Peyer's patch (tissue), 4 donors: ENCODE results near the gene DUS2.

Experiments used
- CTCF ChIP-seq, 6 experiments: fragments of 450-650 bp in 4 of 6; fragments of 200-600 bp in 2 of 6; sonication (generic) in 1 of 6; IDR thresholded peaks; one replicate each; pipeline ENCODE4 v1.5.1; 2017 to 2019; ENCODE audit warnings: antibody characterized with exemption in 6 of 6, mild to moderate bottlenecking in 3 of 6, moderate library complexity in 1 of 6
- POLR2A ChIP-seq, 2 donors: fragments of 450-650 bp; IDR thresholded peaks; one replicate each; pipeline ENCODE4 v1.5.1; 2017; ENCODE audit warnings: antibody characterized with exemption in 2 of 2, mild to moderate bottlenecking in 2 of 2, moderate library complexity in 2 of 2

DNA sequence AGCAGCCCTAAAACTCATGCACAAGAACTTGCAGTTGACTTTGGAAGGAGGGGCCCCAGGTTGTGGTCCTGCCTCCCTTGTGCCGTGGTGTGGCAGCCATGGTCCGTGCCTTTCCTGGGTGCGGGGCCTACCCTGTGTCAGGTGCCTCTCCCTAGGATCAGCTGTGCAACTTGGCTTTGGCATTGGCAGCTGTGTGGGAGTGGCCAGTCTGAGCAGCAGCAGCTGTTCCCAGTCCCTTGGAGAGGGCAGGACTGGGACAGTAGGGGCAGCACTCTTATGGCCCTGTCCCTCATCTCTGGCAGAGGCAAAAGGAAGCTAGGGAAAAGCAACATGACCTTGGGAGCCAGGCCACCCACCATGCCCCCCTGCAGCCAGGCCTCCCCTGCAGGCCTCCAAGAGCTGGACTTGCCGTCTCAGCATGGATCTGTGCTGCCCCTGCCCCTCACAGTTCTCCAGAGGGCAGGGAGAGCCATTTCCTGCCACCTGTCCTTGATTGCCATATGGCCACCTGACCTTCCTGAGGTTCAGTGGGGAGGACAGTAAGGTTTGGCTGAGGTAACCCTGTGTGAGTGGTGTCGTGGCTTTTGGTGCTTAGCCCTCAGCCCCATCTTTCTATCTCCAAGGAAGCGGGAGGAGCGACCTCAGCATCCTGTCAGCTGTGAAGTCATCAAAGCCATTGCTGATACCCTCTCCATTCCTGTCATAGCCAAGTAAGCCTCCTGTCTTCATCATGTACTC, 46.6 kb downstream of the DUS2 start:
- peak in 1 of 6 experiments; percentile 48 for TF ChIP-seq CTCF (IDR thresholded peaks at IDR 0.05)
- no peak for TF ChIP-seq POLR2A (IDR thresholded peaks at IDR 0.05)
